HCT116 (cell line): ENCODE data around the gene SEMA5A. TPM values are rescaled to one million over a fixed set of nuclear protein-coding genes. Genes with fewer than 3 reads are reported as not detected.

Experiments used
- ATAC-seq: fragments of 200-7000 bp; cut with Tn5 transposase; 2 replicates; pipeline ENCODE4 v1.9.1; 2020; ENCODE audit warnings: mild to moderate bottlenecking, moderate library complexity
- BruUV-seq: library from RNA; stranded (reverse); fragments of 400-500 nt; replicated peaks from 2 replicates; lab custom pipeline; 2021; lab: Mats Ljungman, UMichigan
- CTCF ChIA-PET: fragments of 300-600 bp; sonication (Branson Sonifier 250); formaldehyde crosslinking; loops from one replicate; lab custom pipeline; 2021; ENCODE audit warnings: antibody characterized with exemption; lab: Charles Lee
- POLR2A ChIA-PET: fragments of 300-600, 350-600 bp; sonication (Branson Sonifier 250); formaldehyde crosslinking; loops from one replicate; lab custom pipeline; 2021; ENCODE audit warnings: antibody characterized with exemption; lab: Charles Lee
- RAD21 ChIA-PET, 2 experiments: fragments of 300-600 bp; sonication (Branson Sonifier 250); formaldehyde crosslinking; loops; one replicate each; lab custom pipeline; 2023; ENCODE audit warnings: low total read pairs in 2 of 2; ENCODE audit not compliant: uncharacterized antibody in 2 of 2, unreplicated experiment in 2 of 2, low non-redundant PET in 1 of 2; lab: Charles Lee
- DNase-seq: peaks from one replicate; pipeline ENCODE4 v3.0.0-alpha.2; 2010; ENCODE audit warnings: low read depth, low spot score
- H2AFZ ChIP-seq: fragments of 200-600 bp; shearing (Covaris generic), sonication (generic); 2 replicates; pipeline ENCODE4 v1.6.1; 2017; ENCODE audit warnings: low read depth, mixed run types, mixed read lengths, antibody characterized with exemption, low read length; ENCODE audit not compliant: poor library complexity, severe bottlenecking
- H3K27ac ChIP-seq: 2 replicates; pipeline ENCODE4 v1.5.1; 2012; ENCODE audit warnings: low read depth, low read length
- H3K27me3 ChIP-seq: fragments of 200-600 bp; sonication (generic); 2 replicates; pipeline ENCODE4 v1.6.1; 2016; ENCODE audit warnings: mixed run types, low read length, mixed read lengths; ENCODE audit not compliant: insufficient read depth
- H3K36me3 ChIP-seq, 2 experiments: fragments of 200-500 bp in 1 of 2; fragments of 200-600 bp in 1 of 2; sonication (Bioruptor generic) in 1 of 2; sonication (generic) in 1 of 2; 2 replicates each; pipeline versions ENCODE4 v1.5.1 to v1.6.1; 2014 to 2016; ENCODE audit warnings: low read length in 2 of 2, inconsistent platforms in 1 of 2, mixed read lengths in 1 of 2, mixed run types in 1 of 2; ENCODE audit not compliant: insufficient read depth in 2 of 2, control insufficient read depth in 1 of 2
- H3K4me1 ChIP-seq, 2 experiments: fragments of 200-600 bp in 1 of 2; sonication (generic) in 1 of 2; 2 replicates each; pipeline versions ENCODE4 v1.5.1 to v1.6.1; 2012 to 2017; ENCODE audit warnings: low read length in 2 of 2, inconsistent platforms in 1 of 2, mild to moderate bottlenecking in 1 of 2, mixed read lengths in 1 of 2, mixed run types in 1 of 2, moderate library complexity in 1 of 2; ENCODE audit not compliant: insufficient read depth in 2 of 2, control insufficient read depth in 1 of 2
- H3K4me2 ChIP-seq: fragments of 200-600 bp; sonication (generic); 2 replicates; pipeline ENCODE4 v1.6.1; 2017; ENCODE audit warnings: mixed run types, low read length, mixed read lengths
- H3K4me3 ChIP-seq, 2 experiments: fragments of 200-600 bp in 1 of 2; sonication (generic) in 1 of 2; replicated peaks in 1 of 2; 2 replicates each; pipeline ENCODE4 v1.5.1; 2011 to 2016; ENCODE audit warnings: low read length in 2 of 2, control low read depth in 1 of 2, low read depth in 1 of 2, mild to moderate bottlenecking in 1 of 2, mixed read lengths in 1 of 2, mixed run types in 1 of 2
- H3K79me2 ChIP-seq: fragments of 200-600 bp; sonication (generic); 2 replicates; pipeline ENCODE4 v1.6.1; 2017; ENCODE audit warnings: mild to moderate bottlenecking, mixed run types, low read length, moderate library complexity, mixed read lengths; ENCODE audit not compliant: insufficient read depth
- H3K9ac ChIP-seq: fragments of 200-600 bp; sonication (generic); 2 replicates; pipeline ENCODE4 v1.6.1; 2016; ENCODE audit warnings: low read length, mixed read lengths
- H3K9me2 ChIP-seq: fragments of 200-600 bp; sonication (generic), shearing (Covaris generic); 2 replicates; pipeline ENCODE4 v1.6.1; 2017; ENCODE audit warnings: mixed run types, mild to moderate bottlenecking, moderate library complexity; ENCODE audit not compliant: insufficient read depth
- H3K9me3 ChIP-seq, 2 experiments: fragments of 200-500 bp in 1 of 2; fragments of 200-600 bp in 1 of 2; sonication (Bioruptor generic) in 1 of 2; sonication (generic) in 1 of 2; 2 replicates each; pipeline ENCODE4 v1.6.1; 2014 to 2017; ENCODE audit warnings: low read length in 2 of 2, mixed read lengths in 2 of 2, inconsistent platforms in 1 of 2, low read depth in 1 of 2, mild to moderate bottlenecking in 1 of 2, mixed run types in 1 of 2, moderate library complexity in 1 of 2; ENCODE audit not compliant: control insufficient read depth in 1 of 2, insufficient read depth in 1 of 2
- H4K20me1 ChIP-seq: fragments of 200-600 bp; sonication (generic), shearing (Covaris generic); 2 replicates; pipeline ENCODE4 v1.6.1; 2017; ENCODE audit warnings: mixed run types, mild to moderate bottlenecking, moderate library complexity; ENCODE audit not compliant: insufficient read depth
- CBX3 ChIP-seq: IDR thresholded peaks from 2 replicates; pipeline ENCODE4 v1.6.1; 2012; ENCODE audit warnings: low read depth
- ELF1 ChIP-seq: IDR thresholded peaks from 2 replicates; pipeline ENCODE4 v1.6.1; 2012; ENCODE audit warnings: low read depth, borderline replicate concordance
- FOSL1 ChIP-seq: IDR thresholded peaks from 2 replicates; pipeline ENCODE4 v1.6.1; 2012; ENCODE audit warnings: low read depth
- POLR2A ChIP-seq: IDR thresholded peaks from 2 replicates; pipeline ENCODE4 v1.7.0; 2011; ENCODE audit warnings: borderline replicate concordance; ENCODE audit not compliant: insufficient read depth, insufficient read length; ENCODE audit errors: extremely low read depth
- RAD21 ChIP-seq: IDR thresholded peaks from 2 replicates; pipeline ENCODE4 v1.6.1; 2012; ENCODE audit warnings: low read depth, mild to moderate bottlenecking
- SIN3A ChIP-seq: IDR thresholded peaks from 2 replicates; pipeline ENCODE4 v1.6.1; 2012; ENCODE audit warnings: low read depth
- SP1 ChIP-seq: IDR thresholded peaks from 2 replicates; pipeline ENCODE4 v1.6.1; 2012; ENCODE audit warnings: low read depth
- intact Hi-C: fragments of 100-400 bp; cut with micrococcal nuclease; formaldehyde crosslinking; loops from 2 replicates; pipeline ENCODE4 v1.10.0; 2022
- total RNA-seq: library from RNA; stranded (reverse); gene quantifications from one replicate; pipeline ENCODE4 v1.2.1, GENCODE V29; 2021; ENCODE audit not compliant: unreplicated experiment
- TF ChIP-seq, protein P1 (sequence below): IDR thresholded peaks from 2 replicates; pipeline ENCODE4 v1.6.1; 2012
- TF ChIP-seq, protein P2 (sequence below): IDR thresholded peaks from 2 replicates; pipeline ENCODE4 v1.6.1; 2011; ENCODE audit warnings: mild to moderate bottlenecking, low read length, moderate library complexity; ENCODE audit not compliant: insufficient replicate concordance; ENCODE audit errors: extremely low read depth

SEMA5A gene
- total RNA-seq, 1 experiment from 2014 or later = 0.02 TPM

DNA sequence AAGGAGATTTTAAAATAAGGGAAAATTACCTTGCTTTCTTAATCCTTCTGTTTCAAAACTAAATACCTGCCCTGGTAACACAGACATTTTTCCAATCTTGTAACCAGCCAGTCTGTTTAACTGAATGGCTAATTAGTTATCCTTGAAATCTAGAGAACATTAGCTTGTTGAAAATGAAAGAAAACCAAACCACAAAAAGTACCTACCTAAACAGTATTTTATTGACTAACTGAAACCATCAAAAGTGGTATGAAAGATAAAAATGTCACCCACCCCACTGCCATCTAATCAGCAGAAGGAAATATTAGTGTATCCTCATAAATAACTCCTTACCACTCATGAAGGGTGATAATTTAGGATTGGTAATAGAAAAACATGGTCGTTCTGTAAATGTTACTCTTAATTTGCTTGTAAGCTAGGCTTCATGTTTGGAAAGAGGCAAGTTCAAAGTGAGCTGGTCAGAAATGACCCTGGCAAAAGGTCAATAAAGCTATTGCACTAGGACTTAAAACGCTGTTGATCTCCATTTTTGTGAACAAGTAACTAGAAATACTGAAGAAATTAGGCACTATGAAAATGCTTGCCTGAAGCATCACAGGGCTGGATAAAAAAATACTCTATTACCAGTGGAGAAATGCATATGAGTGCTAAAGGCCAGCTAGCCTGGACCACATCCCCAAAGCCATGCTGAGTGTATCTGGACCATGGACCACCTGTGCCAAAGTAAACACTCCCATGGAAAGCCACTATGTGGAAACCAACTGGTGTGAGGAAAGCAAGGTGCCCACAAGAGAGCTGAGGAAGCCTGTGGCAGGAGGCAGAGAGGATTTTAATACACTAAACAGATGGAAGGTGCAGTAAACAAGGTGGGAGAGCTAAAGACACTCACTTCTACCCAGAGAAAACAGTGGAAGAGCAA, 8.4 kb downstream of the SEMA5A start:
- intact Hi-C loops = no loop called here
- TF ChIP-seq, protein P1, sequence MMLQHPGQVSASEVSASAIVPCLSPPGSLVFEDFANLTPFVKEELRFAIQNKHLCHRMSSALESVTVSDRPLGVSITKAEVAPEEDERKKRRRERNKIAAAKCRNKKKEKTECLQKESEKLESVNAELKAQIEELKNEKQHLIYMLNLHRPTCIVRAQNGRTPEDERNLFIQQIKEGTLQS = no peak
- TF ChIP-seq CBX3 (no peak), SIN3A (no peak), FOSL1 (no peak)
- TF ChIP-seq, protein P2, sequence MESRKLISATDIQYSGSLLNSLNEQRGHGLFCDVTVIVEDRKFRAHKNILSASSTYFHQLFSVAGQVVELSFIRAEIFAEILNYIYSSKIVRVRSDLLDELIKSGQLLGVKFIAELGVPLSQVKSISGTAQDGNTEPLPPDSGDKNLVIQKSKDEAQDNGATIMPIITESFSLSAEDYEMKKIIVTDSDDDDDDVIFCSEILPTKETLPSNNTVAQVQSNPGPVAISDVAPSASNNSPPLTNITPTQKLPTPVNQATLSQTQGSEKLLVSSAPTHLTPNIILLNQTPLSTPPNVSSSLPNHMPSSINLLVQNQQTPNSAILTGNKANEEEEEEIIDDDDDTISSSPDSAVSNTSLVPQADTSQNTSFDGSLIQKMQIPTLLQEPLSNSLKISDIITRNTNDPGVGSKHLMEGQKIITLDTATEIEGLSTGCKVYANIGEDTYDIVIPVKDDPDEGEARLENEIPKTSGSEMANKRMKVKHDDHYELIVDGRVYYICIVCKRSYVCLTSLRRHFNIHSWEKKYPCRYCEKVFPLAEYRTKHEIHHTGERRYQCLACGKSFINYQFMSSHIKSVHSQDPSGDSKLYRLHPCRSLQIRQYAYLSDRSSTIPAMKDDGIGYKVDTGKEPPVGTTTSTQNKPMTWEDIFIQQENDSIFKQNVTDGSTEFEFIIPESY = no peak
- CTCF ChIA-PET = no interaction called here
- H3K9me2 ChIP-seq = no peaks in the 10 kb centered on the region
- ATAC-seq (no peak), DNase-seq (no peak)
- no peak overlapping the region for H2AFZ ChIP-seq
- no peaks in the 10 kb centered on the region for H4K20me1 ChIP-seq
- no peak overlapping the region for H3K9ac ChIP-seq
- H3K9me3 ChIP-seq = peaks cover 0 to 3% of the 10 kb centered on the region in 2 experiments; a peak in 1 of 4 replicates
- no peak overlapping the region for H3K27ac ChIP-seq
- BruUV-seq = no TSS peak
- POLR2A ChIA-PET = no interaction called here
- RAD21 ChIA-PET = no interaction called here
- H3K27me3 ChIP-seq = no peaks in the 10 kb centered on the region
- no peak overlapping the region for H3K4me2 ChIP-seq
- no peaks in the 10 kb centered on the region for H3K36me3 ChIP-seq
- no peaks in the 10 kb centered on the region for H3K4me1 ChIP-seq
- H3K79me2 ChIP-seq = no peaks in the 10 kb centered on the region
- no peak overlapping the region for H3K4me3 ChIP-seq

GRCh38 chr5:9536717-9537116, 9.2 kb downstream of the SEMA5A start:
- H3K4me1 ChIP-seq = no peaks in the 10 kb centered on the region
- no peaks in the 10 kb centered on the region for H3K79me2 ChIP-seq
- ChIA-PET RAD21 (no interaction called here), POLR2A (no interaction called here), CTCF (no interaction called here)
- no peak overlapping the region for H3K9ac ChIP-seq
- no peak overlapping the region for H3K4me3 ChIP-seq
- H3K27ac ChIP-seq = no peak overlapping the region
- BruUV-seq = no TSS peak
- no peak for ATAC-seq
- no peaks in the 10 kb centered on the region for H3K9me2 ChIP-seq
- no peaks in the 10 kb centered on the region for H3K27me3 ChIP-seq
- H4K20me1 ChIP-seq = no peaks in the 10 kb centered on the region
- TF ChIP-seq FOSL1 (no peak), SP1 (no peak), ELF1 (no peak), POLR2A (no peak), RAD21 (no peak)
- intact Hi-C loops = no loop called here
- H3K36me3 ChIP-seq = no peaks in the 10 kb centered on the region
- peaks cover 0 to 3% of the 10 kb centered on the region in 2 experiments; a peak in 1 of 4 replicates for H3K9me3 ChIP-seq
- no peak overlapping the region for H3K4me2 ChIP-seq
- no peak for DNase-seq
- H2AFZ ChIP-seq = no peak overlapping the region
